Nephron (organoid): ENCODE data around the gene ALKBH5.
A peak's percentile ranks its signal among the peaks of the same experiment; 100 is the strongest.

Experiments used
- H3K27ac Mint-ChIP-seq, 3 experiments: 2 replicates each; pipeline ENCODE4 v1.8.0; 2020; ENCODE audit warnings: mixed read lengths in 3 of 3, mild to moderate bottlenecking in 2 of 3, moderate library complexity in 1 of 3
- H3K27me3 Mint-ChIP-seq: 2 replicates; pipeline ENCODE4 v1.8.0; 2021; ENCODE audit warnings: low read depth, mild to moderate bottlenecking, moderate library complexity, mixed read lengths
- H3K36me3 Mint-ChIP-seq: 2 replicates; pipeline ENCODE4 v1.8.0; 2020; ENCODE audit warnings: low read depth, mixed read lengths
- H3K4me1 Mint-ChIP-seq: 2 replicates; pipeline ENCODE4 v1.8.0; 2020; ENCODE audit warnings: mixed read lengths
- H3K4me3 Mint-ChIP-seq, 3 experiments: 2 replicates each; pipeline ENCODE4 v1.8.0; 2020; ENCODE audit warnings: mild to moderate bottlenecking in 3 of 3, mixed read lengths in 3 of 3, moderate library complexity in 2 of 3
- H3K9me3 Mint-ChIP-seq: 2 replicates; pipeline ENCODE4 v1.8.0; 2020; ENCODE audit warnings: mixed read lengths
- CTCF ChIP-seq, 3 experiments: fragments of 200-600 bp; sonication (generic); IDR thresholded peaks; one replicate each; pipeline ENCODE4 v1.5.0; 2021; ENCODE audit warnings: antibody characterized with exemption in 3 of 3; ENCODE audit not compliant: unreplicated experiment in 3 of 3

Gene ALKBH5

GRCh38 chr17:18230288-18231141 lies 46.9 kb downstream of the ALKBH5 start:
- H3K4me1 Mint-ChIP-seq: peaks cover 26% of the 10 kb centered on the region
- H3K9me3 Mint-ChIP-seq: no peaks in the 10 kb centered on the region
- no peak overlapping the region for H3K27ac Mint-ChIP-seq
- H3K27me3 Mint-ChIP-seq: no peaks in the 10 kb centered on the region
- H3K36me3 Mint-ChIP-seq: peaks cover 4% of the 10 kb centered on the region
- TF ChIP-seq CTCF (IDR thresholded peaks at IDR 0.05; ENCODE audit: unreplicated experiment in 3 of 3): no peak
- no peak overlapping the region for H3K4me3 Mint-ChIP-seq

GRCh38 chr17:18231164-18231563 lies 47.5 kb downstream of the ALKBH5 start:
- Mint-ChIP-seq H3K27me3 (no peaks in the 10 kb centered on the region), H3K9me3 (no peaks in the 10 kb centered on the region), H3K36me3 (peaks cover 6% of the 10 kb centered on the region), H3K4me3 (peak overlapping the region in 1 of 3 experiments; percentile 45), H3K4me1 (peaks cover 26% of the 10 kb centered on the region), H3K27ac (no peak overlapping the region)
- TF ChIP-seq CTCF (IDR thresholded peaks at IDR 0.05; ENCODE audit: unreplicated experiment in 3 of 3): no peak

GRCh38 chr17:18233803-18234518 lies 50.3 kb downstream of the ALKBH5 start:
- peaks cover 2% of the 10 kb centered on the region for H3K4me1 Mint-ChIP-seq
- peaks cover 15% of the 10 kb centered on the region for H3K36me3 Mint-ChIP-seq
- H3K4me3 Mint-ChIP-seq: no peak overlapping the region
- H3K27ac Mint-ChIP-seq: no peak overlapping the region
- no peak for TF ChIP-seq CTCF (IDR thresholded peaks at IDR 0.05; ENCODE audit: unreplicated experiment in 3 of 3)
- no peaks in the 10 kb centered on the region for H3K9me3 Mint-ChIP-seq
- no peaks in the 10 kb centered on the region for H3K27me3 Mint-ChIP-seq

- Mint-ChIP-seq H3K27ac (no peak overlapping the region), H3K4me3 (no peak overlapping the region), H3K4me1 (no peaks in the 10 kb centered on the region), H3K36me3 (peaks cover 23% of the 10 kb centered on the region), H3K27me3 (no peaks in the 10 kb centered on the region), H3K9me3 (no peaks in the 10 kb centered on the region)
- TF ChIP-seq CTCF (IDR thresholded peaks at IDR 0.05; ENCODE audit: unreplicated experiment in 3 of 3): no peak
These were observed 51.3 kb downstream of the ALKBH5 start for GRCh38 chr17:18234853-18235380.

GRCh38 chr17:18235743-18236256 lies 52.2 kb downstream of the ALKBH5 start:
- Mint-ChIP-seq H3K36me3 (peaks cover 23% of the 10 kb centered on the region), H3K4me1 (no peaks in the 10 kb centered on the region)

More at GRCh38 chr17:18235743-18236256, 52.2 kb downstream of the ALKBH5 start:
- Mint-ChIP-seq H3K9me3 (no peaks in the 10 kb centered on the region), H3K27me3 (no peaks in the 10 kb centered on the region), H3K27ac (no peak overlapping the region), H3K4me3 (no peak overlapping the region)
- TF ChIP-seq CTCF (IDR thresholded peaks at IDR 0.05; ENCODE audit: unreplicated experiment in 3 of 3): no peak
